ENCODE measurements around the gene ATP2B2.
"Not testable (repeated sequence)": the region's sequence is repeated elsewhere in the genome, so short reads cannot be mapped to it uniquely, and the experiment has no call there.

The ATP2B2 gene

DNA sequence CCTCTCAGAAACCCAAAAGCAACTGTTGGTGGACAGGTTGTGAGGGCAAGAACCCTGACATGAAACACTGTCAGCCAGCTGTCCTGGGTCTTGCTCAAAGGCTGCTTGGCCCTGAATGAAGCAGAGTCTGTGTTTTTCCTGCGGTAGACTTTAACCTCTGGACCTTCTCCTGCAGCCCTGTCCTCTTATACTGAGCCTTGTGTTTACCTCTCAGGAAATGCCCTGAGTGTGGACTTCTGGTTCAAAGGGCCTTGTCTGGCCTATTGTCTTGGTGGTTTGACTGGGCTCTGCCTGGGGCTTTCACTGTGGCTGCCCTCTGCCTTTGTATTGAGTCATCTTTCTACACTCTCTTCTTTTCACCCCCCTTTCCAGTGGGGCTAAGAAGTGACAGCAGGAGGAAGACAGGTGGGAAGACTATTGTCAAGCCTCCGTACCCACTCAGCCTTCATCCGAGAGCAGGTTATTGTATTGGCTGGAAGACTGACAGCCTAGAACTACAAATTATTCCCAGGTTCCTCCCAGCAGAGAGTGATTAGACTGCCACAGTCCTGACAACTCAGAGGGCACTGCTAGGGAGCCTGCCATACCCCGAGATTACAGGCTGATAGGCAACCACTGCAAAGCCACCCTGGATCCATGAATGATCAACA lies 187.9 kb downstream of the ATP2B2 start:
- no peak for DNase-seq

GRCh38 chr3:10315771-10316344 lies 189.5 kb downstream of the ATP2B2 start:
- DNase-seq = no peak

DNA sequence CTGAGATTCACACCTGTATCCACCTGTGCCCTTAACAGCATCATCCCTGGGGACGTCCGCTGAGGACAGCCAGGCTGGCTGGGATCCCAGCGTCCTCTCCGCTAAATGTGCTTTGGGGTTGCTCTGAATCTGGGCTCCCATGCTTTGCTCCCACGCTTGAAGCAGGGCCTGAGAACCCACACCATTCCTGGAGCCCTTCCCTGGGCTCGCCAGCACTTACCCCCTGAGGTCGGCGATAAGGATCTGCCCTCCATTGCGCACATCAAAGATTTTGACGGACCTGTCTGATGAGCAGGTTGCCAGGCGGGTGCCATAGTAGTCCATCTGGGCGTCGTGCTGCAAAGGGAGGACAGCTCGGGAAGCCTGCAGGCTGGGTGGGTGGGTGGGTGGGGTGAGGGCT lies 190.3 kb downstream of the ATP2B2 start:
- no peak for DNase-seq

DNA sequence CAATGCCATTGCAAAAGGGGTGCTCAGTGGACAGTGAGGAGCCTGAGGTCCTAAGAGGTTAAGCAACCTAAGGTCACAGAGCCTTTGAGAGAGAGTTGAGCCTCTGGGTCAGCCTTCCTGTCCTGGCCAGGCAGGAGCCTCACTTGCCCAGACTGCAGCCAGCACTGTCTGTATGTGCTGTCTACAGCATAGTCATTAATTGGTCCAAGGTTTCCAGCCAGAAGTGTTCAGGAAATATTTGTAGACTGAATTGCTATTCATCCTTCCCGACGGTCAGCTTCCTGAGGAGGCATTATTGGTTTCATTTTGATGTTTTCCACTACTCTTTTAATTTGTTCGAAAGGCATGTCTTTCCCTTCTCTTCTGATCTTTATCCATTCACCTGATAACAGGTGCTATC lies 192.5 kb downstream of the ATP2B2 start:
- DNase-seq = no peak

GRCh38 chr3:10312391-10312790 lies 193.0 kb downstream of the ATP2B2 start:
- no peak for DNase-seq

DNA sequence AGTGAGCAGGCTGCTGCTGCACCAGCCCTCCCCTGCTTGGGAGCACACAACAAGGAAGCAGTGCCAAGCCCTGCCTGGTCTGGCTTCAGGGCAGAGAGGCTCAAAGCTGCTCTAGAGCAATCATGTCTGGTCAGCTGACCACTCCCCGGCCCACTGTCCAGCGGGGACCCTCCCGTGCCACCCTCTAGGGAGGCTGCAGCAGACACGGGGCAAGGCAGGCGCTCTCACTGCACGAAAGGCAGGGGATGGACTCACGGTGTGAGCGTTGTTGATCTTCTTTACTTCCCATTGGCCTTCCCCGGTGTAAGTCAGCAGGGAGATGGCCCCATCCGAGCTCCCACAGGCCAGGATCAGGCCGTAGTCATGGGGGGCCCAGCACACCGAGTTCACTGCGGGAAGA lies 193.7 kb downstream of the ATP2B2 start:
- DNase-seq = no peak

- DNase-seq = no peak
Measured at GRCh38 chr3:10310578-10310977, 194.8 kb downstream of the ATP2B2 start.

- DNase-seq = no peak
Measured at GRCh38 chr3:10309736-10310135, 195.7 kb downstream of the ATP2B2 start.

- DNase-seq = no peak
Measured at GRCh38 chr3:10308678-10309077, 196.7 kb downstream of the ATP2B2 start.

DNA sequence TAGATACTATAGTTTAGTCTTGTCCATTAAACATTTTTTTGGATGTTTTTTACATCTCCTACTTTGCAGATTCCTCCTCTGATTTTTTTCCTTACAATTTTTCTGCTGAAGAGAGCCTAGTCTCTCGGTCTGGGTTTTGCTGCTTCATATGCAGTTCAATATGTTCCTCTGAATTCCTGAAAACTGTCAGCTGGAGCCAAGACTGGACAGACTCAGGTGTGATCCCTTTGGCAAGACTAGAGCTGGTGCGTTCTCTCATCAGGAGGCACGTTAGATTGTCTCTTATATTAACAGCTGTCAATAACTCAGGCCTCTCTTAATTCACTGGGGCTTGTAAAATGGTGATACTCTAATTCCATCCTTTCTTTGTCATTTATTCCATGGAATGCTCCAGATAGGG lies 199.2 kb downstream of the ATP2B2 start:
- DNase-seq = no peak

DNA sequence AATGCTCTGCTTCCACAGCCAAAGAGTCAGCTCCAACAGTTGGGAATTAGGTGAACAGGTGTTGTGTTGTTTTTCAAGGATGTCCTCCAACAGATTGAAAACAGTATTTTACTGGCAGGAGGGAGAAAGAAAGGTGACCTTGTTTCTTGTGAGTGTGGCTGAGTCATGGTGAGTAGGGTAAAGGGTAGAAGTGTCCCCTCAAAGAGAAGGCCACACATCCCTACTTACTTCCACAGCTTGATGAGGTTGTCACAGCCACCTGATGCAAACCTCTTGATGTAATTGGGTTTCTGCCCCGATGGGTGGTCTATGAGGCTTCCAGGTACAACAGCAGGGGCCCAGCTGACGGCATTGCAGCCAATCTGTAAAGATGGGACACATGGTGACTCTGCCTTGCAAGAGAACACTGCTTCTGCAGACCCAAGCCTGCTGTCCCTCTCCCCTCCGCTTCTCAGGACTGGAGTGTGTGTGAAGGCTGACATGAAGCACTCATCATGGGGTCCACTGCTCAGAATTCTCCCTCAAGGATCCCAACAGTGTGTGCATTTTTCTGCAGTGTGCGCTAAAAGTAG lies 200.0 kb downstream of the ATP2B2 start:
- DNase-seq = no peak

DNA sequence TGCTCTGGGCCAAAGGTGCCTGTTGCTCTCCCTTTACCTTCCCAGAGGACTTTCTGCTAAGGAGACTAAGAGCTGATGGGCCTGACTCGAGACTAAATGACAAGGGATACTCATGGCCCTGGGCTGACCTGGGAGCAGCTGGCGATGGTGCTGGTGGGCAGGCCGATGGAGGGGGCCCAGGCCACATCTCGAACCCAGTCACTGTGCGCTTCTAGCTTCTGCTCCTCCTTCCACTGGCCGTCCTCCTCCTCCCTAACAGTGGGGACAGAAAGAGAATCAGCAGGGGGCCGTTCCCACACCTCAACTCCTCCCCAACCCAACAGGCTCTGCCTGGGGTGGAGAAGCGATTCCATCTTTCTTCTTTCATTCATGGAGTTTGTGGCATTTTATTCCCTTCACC lies 200.5 kb downstream of the ATP2B2 start:
- DNase-seq = no peak

DNA sequence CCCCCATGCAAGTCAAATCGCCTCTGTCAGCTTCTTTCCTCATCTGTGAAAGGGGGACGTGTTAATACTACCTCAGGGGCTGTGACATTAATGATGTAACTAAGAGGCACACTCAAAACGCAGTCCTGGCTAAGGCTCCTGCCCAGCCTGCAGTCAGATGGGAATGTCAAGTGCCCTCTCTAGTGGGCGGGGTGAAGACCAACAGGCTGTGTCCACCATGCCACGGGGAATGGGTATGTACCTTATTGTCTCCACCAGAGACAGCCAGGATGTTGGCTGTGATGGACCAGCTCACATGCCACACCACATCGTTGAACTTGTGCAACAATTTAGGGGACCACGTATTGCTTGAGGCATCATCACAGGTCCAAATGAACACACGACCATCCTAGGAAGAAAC lies 201.6 kb downstream of the ATP2B2 start:
- no peak for DNase-seq

DNA sequence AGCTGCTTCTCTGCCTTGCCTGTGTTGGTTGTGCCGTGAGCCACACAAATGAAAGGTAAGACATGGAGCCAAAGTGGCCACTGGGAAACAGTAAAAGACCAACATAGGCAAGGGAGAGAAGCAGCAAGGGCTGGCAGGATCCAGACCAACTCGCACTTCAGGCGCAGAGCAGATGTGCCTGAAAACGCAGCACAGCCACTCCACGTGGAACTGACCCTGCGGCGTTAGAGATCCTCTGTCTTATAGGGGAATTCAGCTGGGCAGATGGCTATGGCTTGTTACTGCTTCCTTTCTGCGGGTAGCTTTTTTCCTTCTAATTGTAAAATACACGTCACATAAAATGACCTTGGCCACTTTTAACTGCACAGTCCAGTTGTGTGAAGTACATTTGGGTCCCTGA lies 202.3 kb downstream of the ATP2B2 start:
- DNase-seq = no peak

GRCh38 chr3:10300087-10300486 lies 205.3 kb downstream of the ATP2B2 start:
- no peak for DNase-seq

DNA sequence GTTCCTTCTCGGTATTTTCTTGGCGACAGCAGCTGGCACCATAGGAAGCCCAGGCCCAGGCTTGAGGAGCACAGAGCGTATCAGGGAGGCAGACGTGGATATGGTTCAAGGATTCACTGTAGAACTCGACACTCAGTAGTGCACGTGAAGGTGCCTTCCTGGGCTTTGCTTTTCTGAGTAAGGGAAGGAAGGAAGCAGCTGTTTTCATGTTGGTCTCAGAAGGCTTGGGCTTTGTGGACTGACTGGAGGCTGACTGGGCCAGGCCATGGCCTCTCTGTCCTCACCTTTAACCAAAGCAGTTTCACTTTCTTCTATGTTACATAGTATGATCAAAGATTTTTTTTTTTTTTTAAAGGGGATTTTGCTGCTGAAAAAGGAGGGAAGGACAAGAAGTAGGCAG lies 205.7 kb downstream of the ATP2B2 start:
- DNase-seq = no peak

DNA sequence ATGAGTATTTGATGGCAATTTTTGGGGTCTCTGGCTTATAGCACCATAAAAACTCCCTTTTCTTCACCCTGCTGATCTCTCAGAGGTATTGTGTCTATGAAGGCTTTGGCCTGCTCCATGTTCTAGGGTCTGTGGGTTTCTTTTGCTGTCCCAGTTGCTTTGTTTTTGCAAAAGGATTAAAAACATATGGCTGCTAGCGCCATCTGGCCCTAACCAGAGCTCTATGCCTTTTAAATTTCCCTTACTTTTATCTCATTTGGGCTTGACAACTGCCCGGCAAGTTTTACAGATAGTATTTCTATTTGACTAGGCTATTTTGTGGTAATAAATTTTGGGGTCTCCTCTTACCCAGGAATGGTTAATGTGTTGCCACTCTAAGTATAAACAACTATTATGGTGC lies 206.2 kb downstream of the ATP2B2 start:
- DNase-seq = no peak

DNA sequence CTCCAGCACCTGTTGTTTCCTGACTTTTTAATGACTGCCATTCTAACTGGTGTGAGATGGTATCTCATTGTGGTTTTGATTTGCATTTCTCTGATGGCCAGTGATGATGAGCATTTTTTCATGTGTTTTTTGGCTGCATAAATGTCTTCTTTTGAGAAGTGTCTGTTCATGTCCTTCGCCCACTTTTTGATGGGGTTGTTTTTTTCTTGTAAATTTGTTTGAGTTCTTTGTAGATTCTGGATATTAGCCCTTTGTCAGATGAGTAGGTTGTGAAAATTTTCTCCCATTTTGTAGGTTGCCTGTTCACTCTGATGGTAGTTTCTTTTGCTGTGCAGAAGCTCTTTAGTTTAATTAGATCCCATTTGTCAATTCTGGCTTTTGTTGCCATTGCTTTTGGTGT lies 207.3 kb downstream of the ATP2B2 start:
- not testable (repeated sequence) for DNase-seq

DNA sequence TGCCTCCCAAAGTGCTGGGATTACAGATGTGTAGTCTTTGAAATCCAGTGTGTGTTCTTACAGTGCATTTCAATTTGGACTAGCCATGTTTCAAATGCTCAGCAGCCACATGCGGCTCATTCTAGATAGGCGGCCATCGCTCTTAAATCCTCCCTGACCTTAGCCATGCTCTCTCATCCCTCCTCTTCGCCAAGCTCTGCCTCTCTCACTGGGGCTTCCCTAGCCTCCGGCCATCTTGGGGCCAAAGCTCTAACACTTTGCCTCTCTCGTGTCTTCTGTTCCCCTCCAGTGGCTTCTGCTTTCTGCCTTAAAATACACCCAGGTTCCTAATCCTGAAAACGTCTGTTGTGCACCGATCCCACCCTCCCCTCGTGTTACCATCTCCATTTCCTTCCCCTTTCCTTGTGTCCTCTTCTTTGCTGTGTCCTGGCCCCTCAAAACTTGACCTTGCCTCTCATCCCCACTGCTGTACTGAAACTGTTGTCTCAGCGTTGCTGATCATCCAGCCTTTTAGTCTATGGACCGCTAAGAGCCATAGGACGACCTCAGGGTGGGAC lies 211.3 kb downstream of the ATP2B2 start:
- no peak for DNase-seq

- DNase-seq = no peak
Measured at GRCh38 chr3:10292505-10293419, 212.6 kb downstream of the ATP2B2 start, which contains the start of gene GHRL. Gene GHRL, minus strand, starts transcription at chr3:10292947. Its CDS starts 2,767 bp downstream, at chr3:10290180.

DNA sequence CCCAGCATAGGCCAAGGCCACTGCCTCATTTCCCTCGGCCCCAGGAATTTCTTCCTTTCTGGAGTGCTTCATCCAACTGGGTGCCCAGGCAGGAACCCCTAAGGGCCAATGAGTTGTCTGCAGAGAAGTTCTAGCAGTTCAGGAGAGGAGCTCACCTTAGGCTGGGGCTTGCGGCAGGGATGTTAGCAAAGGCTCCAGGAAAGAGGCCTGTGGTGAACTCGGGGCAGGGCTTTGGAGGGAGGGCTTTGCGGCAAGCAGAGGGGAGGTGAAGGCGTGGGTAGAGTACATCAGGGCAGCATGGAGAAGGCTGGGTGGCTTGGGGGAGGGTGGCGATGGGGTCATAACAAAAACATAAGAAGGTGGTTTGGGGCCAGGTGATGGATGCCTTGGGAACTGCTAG lies 213.7 kb downstream of the ATP2B2 start:
- no peak for DNase-seq

DNA sequence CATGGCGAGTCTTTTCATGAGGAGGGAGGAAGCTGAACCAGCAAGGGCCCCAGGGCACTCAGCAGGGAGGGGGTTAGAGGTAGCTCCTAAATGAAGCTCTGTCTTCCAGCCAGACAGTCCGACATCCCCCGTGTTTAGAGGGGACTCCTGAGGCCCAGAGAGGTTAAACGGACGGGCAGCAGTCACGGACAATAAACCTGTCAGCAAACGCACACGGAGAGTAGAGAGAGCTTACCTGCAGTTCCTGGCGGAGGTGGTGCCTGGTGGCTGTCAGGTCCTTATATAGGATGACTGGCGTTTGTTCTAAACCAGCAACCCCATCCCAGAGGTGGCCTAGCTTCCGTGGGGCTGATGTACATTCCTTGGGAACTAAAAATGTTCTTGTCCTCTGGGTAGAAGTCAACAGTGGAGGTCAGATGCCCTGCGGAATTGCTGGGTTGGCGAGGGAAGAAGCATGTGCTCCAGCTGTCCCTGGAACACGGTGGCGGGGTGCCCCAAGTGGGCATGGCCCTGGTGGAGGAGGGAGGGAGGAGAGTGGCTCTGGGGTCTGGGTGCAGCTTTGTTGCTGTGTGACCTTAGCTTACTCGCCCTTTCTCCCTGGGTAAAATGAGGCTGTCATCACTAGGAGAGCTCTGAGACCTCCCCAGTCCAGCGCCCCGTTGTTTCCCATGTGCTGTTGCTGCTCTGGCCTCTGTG lies 214.8 kb downstream of the ATP2B2 start:
- DNase-seq = no peak

All from hippocampal formation (tissue), 2 donors.